Fibroblast of lung (primary cell): ENCODE data around the gene MYL12B. TPM values are rescaled to one million over a fixed set of nuclear protein-coding genes. Genes with fewer than 3 reads are reported as not detected.

Experiments
- DNase-seq, 2 donors: peaks; one replicate each; pipeline versions ENCODE4 v3.0.0 to v3.0.0-alpha.2; 2010; ENCODE audit warnings: low read depth in 2 of 2
- H2AFZ ChIP-seq: 2 replicates; pipeline ENCODE4 v1.5.1; 2012; ENCODE audit warnings: low read length, control low read depth, inconsistent platforms
- H3K27ac ChIP-seq: 2 replicates; pipeline ENCODE4 v1.5.1; 2011; ENCODE audit warnings: low read length, control low read depth; ENCODE audit not compliant: insufficient read depth
- H3K27me3 ChIP-seq: 2 replicates; pipeline ENCODE4 v1.5.1; 2011; ENCODE audit warnings: mild to moderate bottlenecking, low read length; ENCODE audit not compliant: control insufficient read depth, insufficient read depth
- H3K36me3 ChIP-seq: 2 replicates; pipeline ENCODE4 v1.5.1; 2011; ENCODE audit warnings: low read length; ENCODE audit not compliant: control insufficient read depth, insufficient read depth
- H3K4me1 ChIP-seq: 2 replicates; pipeline ENCODE4 v1.5.1; 2011; ENCODE audit warnings: low read length; ENCODE audit not compliant: control insufficient read depth, insufficient read depth; ENCODE audit errors: extremely low read depth
- H3K4me2 ChIP-seq: 2 replicates; pipeline ENCODE4 v1.5.1; 2011; ENCODE audit warnings: low read length, control low read depth; ENCODE audit not compliant: insufficient read depth; ENCODE audit errors: extremely low read depth
- H3K4me3 ChIP-seq, 4 experiments: fragments of 200-600 bp in 1 of 4; sonication (generic) in 1 of 4; replicated peaks in 1 of 4; 2 replicates each; pipeline ENCODE4 v1.5.1; 2011 to 2016; ENCODE audit warnings: low read length in 4 of 4, low read depth in 3 of 4, mild to moderate bottlenecking in 3 of 4, control low read depth in 2 of 4, inconsistent platforms in 1 of 4, mixed read lengths in 1 of 4; ENCODE audit not compliant: insufficient read depth in 1 of 4; ENCODE audit errors: control extremely low read depth in 1 of 4
- H3K79me2 ChIP-seq: 2 replicates; pipeline ENCODE4 v1.5.1; 2012; ENCODE audit warnings: mild to moderate bottlenecking, low read length, inconsistent platforms; ENCODE audit not compliant: control insufficient read depth, insufficient read depth
- H3K9ac ChIP-seq: 2 replicates; pipeline ENCODE4 v1.5.1; 2011; ENCODE audit warnings: mild to moderate bottlenecking, low read length, control low read depth; ENCODE audit not compliant: insufficient read depth
- H3K9me3 ChIP-seq: 2 replicates; pipeline ENCODE4 v1.5.1; 2012; ENCODE audit warnings: low read depth, low read length; ENCODE audit not compliant: control insufficient read depth, insufficient read depth
- H4K20me1 ChIP-seq: 2 replicates; pipeline ENCODE4 v1.5.1; 2011; ENCODE audit warnings: low read length; ENCODE audit not compliant: control insufficient read depth, insufficient read depth; ENCODE audit errors: extremely low read depth
- EZH2 ChIP-seq: IDR thresholded peaks from 2 replicates; pipeline ENCODE4 v1.5.1; 2012; ENCODE audit warnings: low read length, control low read depth, mild to moderate bottlenecking; ENCODE audit errors: missing control alignments
- polyA plus RNA-seq, 2 donors: library from polyadenylated mRNA; depleted of rRNA in 1 of 2; stranded (reverse) in 1 of 2; unstranded in 1 of 2; fragments of >200 nt; gene quantifications; 2 replicates each; pipeline ENCODE4 v1.2.1, GENCODE V29; 2011 to 2012; ENCODE audit warnings: missing spikeins in 1 of 2
- total RNA-seq: library from RNA; depleted of rRNA; stranded (reverse); fragments of >200 nt; gene quantifications from 2 replicates; pipeline ENCODE4 v1.2.1, GENCODE V29; 2014
- TF ChIP-seq, protein P1 (sequence below), 2 donors: IDR thresholded peaks in 1 of 2; conservative IDR thresholded peaks in 1 of 2; 1 replicate in 1 of 2; 2 replicates in 1 of 2; pipeline ENCODE4 v1.5.1; 2011 to 2012; ENCODE audit warnings: low read length in 2 of 2, control low read depth in 1 of 2, inconsistent platforms in 1 of 2, low read depth in 1 of 2, mild to moderate bottlenecking in 1 of 2

The MYL12B gene
- total and polyA plus RNA-seq, 2 donors (not counting 1 experiment from before 2014, with no cell fraction given): 473 to 1,122 TPM

DNA sequence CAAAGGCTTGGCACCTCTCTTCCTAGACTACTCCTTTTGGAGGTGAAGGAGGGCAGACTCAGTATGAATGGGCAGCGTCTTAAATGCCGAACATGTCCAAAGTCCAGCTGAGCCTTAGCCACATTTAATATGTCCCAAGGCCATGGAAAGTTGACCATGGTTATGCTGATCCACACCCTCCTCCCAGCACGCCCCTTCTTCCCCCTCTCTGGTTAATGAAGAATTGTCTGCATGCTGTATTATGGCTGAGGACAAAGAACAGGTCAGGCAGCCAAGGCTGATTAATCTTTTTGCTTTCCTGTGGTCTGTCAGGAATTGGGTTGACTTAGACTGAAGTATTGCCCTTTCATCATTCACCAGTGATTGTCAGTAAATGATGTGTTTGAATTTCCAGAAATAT, 36.3 kb upstream of the MYL12B start:
- Histone ChIP-seq H3K27ac (no peak overlapping the region), H3K27me3 (no peaks in the 10 kb centered on the region), H3K4me3 (no peak overlapping the region), H3K9ac (no peak overlapping the region), H3K4me2 (no peak overlapping the region), H3K9me3 (no peaks in the 10 kb centered on the region), H2AFZ (no peak overlapping the region), H3K4me1 (no peaks in the 10 kb centered on the region), H3K79me2 (no peaks in the 10 kb centered on the region), H3K36me3 (no peaks in the 10 kb centered on the region), H4K20me1 (no peaks in the 10 kb centered on the region)
- TF ChIP-seq EZH2: no peak
- TF ChIP-seq, protein P1, sequence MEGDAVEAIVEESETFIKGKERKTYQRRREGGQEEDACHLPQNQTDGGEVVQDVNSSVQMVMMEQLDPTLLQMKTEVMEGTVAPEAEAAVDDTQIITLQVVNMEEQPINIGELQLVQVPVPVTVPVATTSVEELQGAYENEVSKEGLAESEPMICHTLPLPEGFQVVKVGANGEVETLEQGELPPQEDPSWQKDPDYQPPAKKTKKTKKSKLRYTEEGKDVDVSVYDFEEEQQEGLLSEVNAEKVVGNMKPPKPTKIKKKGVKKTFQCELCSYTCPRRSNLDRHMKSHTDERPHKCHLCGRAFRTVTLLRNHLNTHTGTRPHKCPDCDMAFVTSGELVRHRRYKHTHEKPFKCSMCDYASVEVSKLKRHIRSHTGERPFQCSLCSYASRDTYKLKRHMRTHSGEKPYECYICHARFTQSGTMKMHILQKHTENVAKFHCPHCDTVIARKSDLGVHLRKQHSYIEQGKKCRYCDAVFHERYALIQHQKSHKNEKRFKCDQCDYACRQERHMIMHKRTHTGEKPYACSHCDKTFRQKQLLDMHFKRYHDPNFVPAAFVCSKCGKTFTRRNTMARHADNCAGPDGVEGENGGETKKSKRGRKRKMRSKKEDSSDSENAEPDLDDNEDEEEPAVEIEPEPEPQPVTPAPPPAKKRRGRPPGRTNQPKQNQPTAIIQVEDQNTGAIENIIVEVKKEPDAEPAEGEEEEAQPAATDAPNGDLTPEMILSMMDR (conservative IDR thresholded peaks at IDR 0.05 in 1 of 2, IDR thresholded peaks at IDR 0.05 in 1 of 2; ENCODE audit: low read depth in 1 of 2, low read length in 2 of 2): no peak
- no peak for DNase-seq

DNA sequence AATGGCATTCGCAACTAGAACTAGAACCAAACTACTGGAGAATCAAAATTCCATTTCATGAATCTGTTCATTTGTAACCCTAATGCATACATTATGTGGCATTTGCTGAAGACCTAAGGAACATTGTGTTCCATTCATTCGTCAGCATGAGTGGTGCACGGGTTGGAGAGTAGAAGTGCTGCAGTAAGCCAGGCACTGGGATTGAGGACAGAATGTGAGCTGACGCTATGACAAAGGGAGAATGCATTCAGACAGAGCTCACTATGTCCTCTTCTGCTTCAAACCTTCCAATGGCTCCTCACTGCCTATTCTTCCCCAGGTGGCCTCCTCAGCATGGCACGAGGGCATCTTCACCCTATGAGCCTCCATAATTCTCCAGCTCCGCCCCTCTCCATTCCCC, 35.9 kb upstream of the MYL12B start:
- H3K79me2 ChIP-seq: no peaks in the 10 kb centered on the region
- H2AFZ ChIP-seq: no peak overlapping the region
- H3K27ac ChIP-seq: no peak overlapping the region
- H3K4me3 ChIP-seq: no peak overlapping the region
- H3K4me1 ChIP-seq: no peaks in the 10 kb centered on the region
- no peak overlapping the region for H3K9ac ChIP-seq
- DNase-seq: no peak
- H3K36me3 ChIP-seq: no peaks in the 10 kb centered on the region
- no peak overlapping the region for H3K4me2 ChIP-seq
- TF ChIP-seq, protein P1 (conservative IDR thresholded peaks at IDR 0.05 in 1 of 2, IDR thresholded peaks at IDR 0.05 in 1 of 2; ENCODE audit: low read depth in 1 of 2, low read length in 2 of 2): no peak
- TF ChIP-seq EZH2: no peak
- H3K9me3 ChIP-seq: no peaks in the 10 kb centered on the region
- no peaks in the 10 kb centered on the region for H4K20me1 ChIP-seq
- H3K27me3 ChIP-seq: no peaks in the 10 kb centered on the region

- TF ChIP-seq, protein P1 (conservative IDR thresholded peaks at IDR 0.05 in 1 of 2, IDR thresholded peaks at IDR 0.05 in 1 of 2; ENCODE audit: low read depth in 1 of 2, low read length in 2 of 2): no peak
- TF ChIP-seq EZH2: no peak
- H3K4me1 ChIP-seq: no peaks in the 10 kb centered on the region
- H4K20me1 ChIP-seq: no peaks in the 10 kb centered on the region
- H3K4me3 ChIP-seq: no peak overlapping the region
- H3K27ac ChIP-seq: no peak overlapping the region
- no peaks in the 10 kb centered on the region for H3K36me3 ChIP-seq
- H3K27me3 ChIP-seq: no peaks in the 10 kb centered on the region
- H3K9ac ChIP-seq: no peak overlapping the region
- no peaks in the 10 kb centered on the region for H3K9me3 ChIP-seq
- H3K79me2 ChIP-seq: no peaks in the 10 kb centered on the region
- peak in 1 of 2 donors; percentile 68 for DNase-seq
- no peak overlapping the region for H3K4me2 ChIP-seq
- H2AFZ ChIP-seq: no peak overlapping the region
These were observed 31.3 kb upstream of the MYL12B start for GRCh38 chr18:3230401-3231334.
